Osteocyte (in vitro differentiated cells): ENCODE measurements around the gene BAIAP2. TPM values are rescaled to one million over a fixed set of nuclear protein-coding genes. Genes with fewer than 3 reads are reported as not detected.

Source experiments
- DNase-seq: peaks from one replicate; pipeline ENCODE4 v3.0.0; 2021; ENCODE audit warnings: mixed read lengths; ENCODE audit not compliant: unreplicated experiment; ENCODE audit errors: extremely low spot score
- H3K27ac Mint-ChIP-seq: one replicate; pipeline ENCODE4 v1.8.0; 2021; ENCODE audit warnings: mild to moderate bottlenecking, mixed read lengths; ENCODE audit not compliant: unreplicated experiment
- H3K27me3 Mint-ChIP-seq: one replicate; pipeline ENCODE4 v1.8.0; 2021; ENCODE audit warnings: mixed read lengths; ENCODE audit not compliant: unreplicated experiment
- H3K36me3 Mint-ChIP-seq: one replicate; pipeline ENCODE4 v1.8.0; 2021; ENCODE audit warnings: mixed read lengths; ENCODE audit not compliant: unreplicated experiment
- H3K4me1 Mint-ChIP-seq: one replicate; pipeline ENCODE4 v1.8.0; 2021; ENCODE audit warnings: mixed read lengths; ENCODE audit not compliant: unreplicated experiment
- H3K4me3 Mint-ChIP-seq: one replicate; pipeline ENCODE4 v1.8.0; 2021; ENCODE audit warnings: mild to moderate bottlenecking, moderate library complexity, mixed read lengths; ENCODE audit not compliant: unreplicated experiment
- H3K9me3 Mint-ChIP-seq: one replicate; pipeline ENCODE4 v1.8.0; 2021; ENCODE audit warnings: mixed read lengths; ENCODE audit not compliant: unreplicated experiment
- total RNA-seq: library from RNA; stranded (reverse); gene quantifications from 2 replicates; pipeline ENCODE4 v1.2.1, GENCODE V29; 2021
- TF ChIP-seq, protein P1 (sequence below): fragments of 200-600 bp; sonication (generic); IDR thresholded peaks from 2 replicates; pipeline ENCODE4 v1.5.0; 2021; ENCODE audit warnings: antibody characterized with exemption, mild to moderate bottlenecking, moderate library complexity

The BAIAP2 gene
- total RNA-seq, 1 donor from 2014 or later = 29.0 TPM

DNA sequence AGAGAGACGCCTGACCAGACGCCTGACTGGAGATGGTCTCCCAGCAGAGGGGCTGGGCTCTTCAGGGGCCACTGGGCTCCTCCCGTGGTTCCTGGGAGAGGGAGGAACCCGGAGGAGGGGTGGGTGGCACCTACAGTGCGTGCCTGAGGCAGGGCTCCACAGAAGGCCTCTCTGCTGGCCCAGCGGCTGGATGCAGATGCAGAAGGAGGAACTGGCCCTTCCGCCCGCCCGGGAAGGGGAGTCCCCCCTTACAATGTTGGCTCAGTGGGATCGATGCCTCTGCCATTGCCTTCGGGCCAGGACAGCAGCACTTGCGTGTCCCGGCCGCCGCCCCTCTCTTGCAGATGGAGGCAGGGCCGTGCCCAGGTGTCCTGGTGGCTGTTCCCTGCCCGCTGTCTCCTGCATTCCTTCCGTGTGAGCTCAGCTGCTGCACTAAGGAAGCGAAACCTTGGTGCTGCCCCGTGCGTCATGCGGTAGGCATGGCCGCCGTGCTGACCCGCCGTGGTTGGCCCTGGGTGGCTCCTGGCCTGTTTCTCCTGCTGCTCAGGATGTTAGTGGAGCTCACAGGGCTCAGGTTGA is 15.1 kb downstream of the BAIAP2 start:
- Mint-ChIP-seq H3K4me3 (no peak overlapping the region), H3K36me3 (no peaks in the 10 kb centered on the region), H3K4me1 (peaks cover 44% of the 10 kb centered on the region), H3K27ac (no peak overlapping the region), H3K9me3 (no peaks in the 10 kb centered on the region), H3K27me3 (no peaks in the 10 kb centered on the region)
- DNase-seq = no peak
- TF ChIP-seq, protein P1, sequence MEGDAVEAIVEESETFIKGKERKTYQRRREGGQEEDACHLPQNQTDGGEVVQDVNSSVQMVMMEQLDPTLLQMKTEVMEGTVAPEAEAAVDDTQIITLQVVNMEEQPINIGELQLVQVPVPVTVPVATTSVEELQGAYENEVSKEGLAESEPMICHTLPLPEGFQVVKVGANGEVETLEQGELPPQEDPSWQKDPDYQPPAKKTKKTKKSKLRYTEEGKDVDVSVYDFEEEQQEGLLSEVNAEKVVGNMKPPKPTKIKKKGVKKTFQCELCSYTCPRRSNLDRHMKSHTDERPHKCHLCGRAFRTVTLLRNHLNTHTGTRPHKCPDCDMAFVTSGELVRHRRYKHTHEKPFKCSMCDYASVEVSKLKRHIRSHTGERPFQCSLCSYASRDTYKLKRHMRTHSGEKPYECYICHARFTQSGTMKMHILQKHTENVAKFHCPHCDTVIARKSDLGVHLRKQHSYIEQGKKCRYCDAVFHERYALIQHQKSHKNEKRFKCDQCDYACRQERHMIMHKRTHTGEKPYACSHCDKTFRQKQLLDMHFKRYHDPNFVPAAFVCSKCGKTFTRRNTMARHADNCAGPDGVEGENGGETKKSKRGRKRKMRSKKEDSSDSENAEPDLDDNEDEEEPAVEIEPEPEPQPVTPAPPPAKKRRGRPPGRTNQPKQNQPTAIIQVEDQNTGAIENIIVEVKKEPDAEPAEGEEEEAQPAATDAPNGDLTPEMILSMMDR = no peak

DNA sequence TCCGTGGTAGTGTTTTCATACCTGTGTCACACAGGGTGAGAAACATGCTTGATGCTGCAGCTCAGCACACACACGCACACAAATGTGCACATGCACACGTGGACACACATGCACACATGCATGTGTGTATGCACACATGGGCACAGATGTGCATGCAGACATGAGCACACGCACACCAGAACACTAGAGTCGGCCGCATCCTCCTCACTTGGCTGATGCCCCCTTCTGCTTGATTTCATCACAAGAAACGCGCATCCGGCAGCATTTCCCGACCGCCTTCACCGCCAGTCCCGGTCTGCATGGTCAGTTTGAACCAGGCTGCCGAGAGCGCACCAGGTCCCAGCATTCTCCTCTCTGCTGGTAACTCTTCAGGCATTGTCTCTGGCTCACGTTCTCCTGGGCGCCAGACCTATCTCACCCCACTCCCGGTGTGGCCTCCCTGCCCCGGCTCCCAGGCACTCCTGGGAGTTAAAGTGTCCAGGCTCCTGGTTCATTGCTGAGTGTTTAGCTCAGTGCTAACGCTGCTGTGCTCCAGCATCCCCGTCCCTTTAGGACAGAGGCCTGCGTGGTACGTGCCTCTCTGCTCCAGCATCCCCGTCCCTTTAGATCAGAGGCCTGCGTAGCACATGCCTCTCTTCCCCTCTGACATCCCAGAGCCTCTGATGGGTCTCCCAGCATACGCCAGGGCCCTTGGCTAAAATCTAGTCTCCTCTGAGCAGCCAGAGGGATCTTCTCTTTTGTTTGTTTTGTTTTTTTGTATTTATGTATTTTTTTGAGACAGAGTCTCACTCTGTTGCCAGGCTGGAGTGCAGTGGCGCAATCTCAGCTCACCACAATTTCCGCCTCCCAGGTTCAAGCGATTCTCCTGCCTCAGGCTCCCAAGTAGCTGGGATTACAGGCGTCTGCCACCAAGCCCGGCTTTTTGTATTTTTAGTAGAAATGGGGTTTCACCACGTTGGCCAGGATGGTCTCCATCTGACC is 16.0 kb downstream of the BAIAP2 start:
- H3K4me1 Mint-ChIP-seq = peaks cover 38% of the 10 kb centered on the region
- H3K27ac Mint-ChIP-seq = peak overlapping the region; percentile 6
- no peaks in the 10 kb centered on the region for H3K27me3 Mint-ChIP-seq
- no peak overlapping the region for H3K4me3 Mint-ChIP-seq
- TF ChIP-seq, protein P1 = no peak
- DNase-seq = no peak
- no peaks in the 10 kb centered on the region for H3K36me3 Mint-ChIP-seq
- H3K9me3 Mint-ChIP-seq = no peaks in the 10 kb centered on the region

DNA sequence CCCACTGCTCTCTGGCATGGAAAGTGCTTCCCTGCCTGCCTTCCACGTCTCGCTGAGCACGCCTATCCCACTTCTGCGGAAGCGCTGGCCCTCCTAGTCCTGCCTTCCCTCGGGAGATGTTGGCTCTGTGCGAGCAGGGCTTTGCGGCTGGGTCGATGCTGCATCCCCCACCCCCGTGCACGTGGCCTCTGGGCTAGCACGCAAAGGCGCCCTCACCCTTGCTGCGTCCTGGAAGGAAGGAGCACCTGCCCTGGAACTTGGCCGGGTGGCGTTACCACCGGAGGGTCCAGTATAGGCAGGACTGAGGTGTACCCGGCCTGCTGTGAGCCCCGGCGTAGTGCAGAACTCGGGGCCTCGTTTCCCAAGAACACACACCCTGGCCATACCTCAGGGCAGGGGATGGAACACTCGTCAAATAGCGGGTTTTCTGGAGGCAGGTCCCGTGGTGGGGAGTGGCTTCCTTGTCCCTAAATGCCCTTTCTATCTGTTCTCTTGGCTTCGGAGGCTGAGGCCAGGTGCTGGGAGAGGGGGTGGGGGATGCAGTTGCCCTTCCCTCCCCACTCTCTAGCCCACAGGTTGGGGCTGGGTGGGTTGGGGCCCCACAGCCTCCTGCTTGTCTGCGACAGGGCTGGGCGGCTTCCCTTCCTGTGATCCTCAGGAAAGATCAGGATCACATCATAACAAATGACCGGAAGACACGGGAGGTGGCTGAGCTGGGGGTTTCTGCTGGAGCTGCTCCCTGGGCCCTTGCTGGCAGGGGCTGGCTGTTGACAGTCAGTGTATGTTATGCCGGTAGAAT is 17.4 kb downstream of the BAIAP2 start:
- no peak for DNase-seq
- H3K4me3 Mint-ChIP-seq = no peak overlapping the region
- TF ChIP-seq, protein P1 = no peak
- no peaks in the 10 kb centered on the region for H3K36me3 Mint-ChIP-seq
- H3K9me3 Mint-ChIP-seq = no peaks in the 10 kb centered on the region
- peaks cover 42% of the 10 kb centered on the region for H3K4me1 Mint-ChIP-seq
- no peaks in the 10 kb centered on the region for H3K27me3 Mint-ChIP-seq
- no peak overlapping the region for H3K27ac Mint-ChIP-seq

DNA sequence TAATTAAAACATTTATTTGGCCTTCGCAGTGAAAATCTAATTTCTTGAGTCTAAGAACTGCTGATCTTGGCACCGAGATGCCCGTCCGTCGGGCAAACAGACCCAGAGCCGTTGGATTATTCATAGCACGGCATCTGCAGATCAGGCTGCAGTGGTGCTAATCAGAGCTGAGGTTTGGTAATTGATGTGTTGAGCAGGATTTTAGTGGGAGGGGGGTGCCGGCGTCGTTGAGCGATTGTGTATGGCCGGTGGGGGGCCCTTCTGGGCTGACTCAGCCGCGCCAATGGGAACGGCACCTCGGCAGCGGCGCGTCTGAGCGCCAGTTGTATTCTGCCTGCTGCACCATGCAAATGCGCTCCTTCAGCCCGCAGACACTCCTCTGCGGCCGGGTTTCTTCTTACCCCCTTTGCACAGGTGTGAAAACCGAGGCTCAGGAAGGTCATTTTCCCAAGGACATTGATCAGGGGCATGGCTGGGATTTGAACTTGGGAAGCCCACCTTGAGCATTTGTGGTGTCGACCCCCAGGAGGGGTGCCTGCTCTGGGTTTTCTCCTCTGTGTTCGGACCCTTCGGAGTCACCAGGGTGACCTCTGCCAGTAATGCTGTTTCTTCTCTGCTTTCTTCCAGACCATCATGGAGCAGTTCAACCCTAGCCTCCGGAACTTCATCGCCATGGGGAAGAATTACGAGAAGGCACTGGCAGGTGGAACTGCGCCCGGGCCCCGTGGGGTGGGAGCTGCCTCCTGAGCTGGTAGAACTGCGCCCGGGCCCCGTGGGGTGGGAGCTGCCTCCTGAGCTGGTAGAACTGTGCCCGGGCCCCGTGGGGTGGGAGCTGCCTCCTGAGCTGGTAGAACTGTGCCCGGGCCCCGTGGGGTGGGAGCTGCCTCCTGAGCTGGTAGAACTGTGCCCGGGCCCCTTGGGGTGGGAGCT is 18.4 kb downstream of the BAIAP2 start:
- no peak overlapping the region for H3K4me3 Mint-ChIP-seq
- H3K27ac Mint-ChIP-seq = peak overlapping the region; percentile 24

More for the DNA sequence above, 18.4 kb downstream of the BAIAP2 start:
- Mint-ChIP-seq H3K27me3 (no peaks in the 10 kb centered on the region), H3K4me1 (peaks cover 45% of the 10 kb centered on the region), H3K36me3 (no peaks in the 10 kb centered on the region), H3K9me3 (no peaks in the 10 kb centered on the region)
- no peak for DNase-seq
- TF ChIP-seq, protein P1 = no peak
